SH-SY5Y (cell line): ENCODE measurements around the gene ZNF670.
A peak's percentile ranks its signal among the peaks of the same experiment; 100 is the strongest.

ENCODE experiments used
- GATA2 ChIP-seq: IDR thresholded peaks from 2 replicates; pipeline ENCODE4 v1.6.1; 2011; ENCODE audit warnings: mild to moderate bottlenecking, low read depth, low read length
- GATA3 ChIP-seq: IDR thresholded peaks from 2 replicates; pipeline ENCODE4 v1.6.1; 2011; ENCODE audit warnings: low read depth, mild to moderate bottlenecking, low read length, moderate library complexity

The ZNF670 gene

DNA sequence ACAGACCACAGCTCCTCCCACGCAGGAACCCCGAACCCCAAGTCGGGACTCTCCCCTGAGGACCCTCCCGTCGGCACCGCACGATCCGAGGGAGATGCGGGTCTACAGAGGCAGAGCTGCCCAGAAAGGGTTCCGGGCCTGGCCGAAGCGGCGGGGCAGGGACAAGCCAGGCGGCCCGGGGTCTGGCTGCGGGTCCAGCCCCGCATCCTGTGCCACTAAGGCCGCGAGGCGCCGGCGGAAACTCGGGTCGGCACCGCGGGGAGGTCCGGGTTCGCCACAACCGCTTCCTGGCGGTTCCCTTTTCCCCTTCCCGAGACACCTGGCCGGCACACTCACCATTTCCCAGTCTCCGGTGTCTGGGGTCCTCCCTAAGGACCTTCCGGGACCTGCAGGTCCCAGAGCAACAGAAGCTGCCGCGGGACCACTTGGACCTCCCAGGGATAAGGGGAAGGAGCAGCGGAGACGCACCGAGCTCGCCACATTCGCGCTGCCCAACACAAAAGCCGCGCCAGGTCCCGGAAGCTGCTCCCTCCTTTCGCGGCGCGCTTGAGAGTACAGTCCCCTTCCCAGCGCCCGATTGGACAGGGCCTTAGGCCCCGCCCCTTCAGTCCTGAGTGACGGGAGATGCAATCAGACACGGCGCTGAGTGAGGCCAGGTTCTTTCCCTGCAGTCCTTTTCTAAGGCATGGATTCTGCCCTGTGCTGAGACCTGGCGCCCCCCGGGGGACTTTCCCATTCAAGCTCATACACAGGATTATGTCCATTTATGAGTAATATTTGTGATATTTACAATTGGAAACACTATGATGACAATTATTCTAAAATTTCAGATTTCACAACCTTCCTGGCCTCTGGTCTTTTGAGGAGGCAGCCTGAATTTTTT, at the start of gene ZNF670:
Gene ZNF670 (minus strand): TSS at position 554 of the 883 bp plus-strand sequence. CDS start 215 bp downstream, at position 339.
- peak; percentile 96 for TF ChIP-seq GATA2
- TF ChIP-seq GATA3 = peak; percentile 66

DNA sequence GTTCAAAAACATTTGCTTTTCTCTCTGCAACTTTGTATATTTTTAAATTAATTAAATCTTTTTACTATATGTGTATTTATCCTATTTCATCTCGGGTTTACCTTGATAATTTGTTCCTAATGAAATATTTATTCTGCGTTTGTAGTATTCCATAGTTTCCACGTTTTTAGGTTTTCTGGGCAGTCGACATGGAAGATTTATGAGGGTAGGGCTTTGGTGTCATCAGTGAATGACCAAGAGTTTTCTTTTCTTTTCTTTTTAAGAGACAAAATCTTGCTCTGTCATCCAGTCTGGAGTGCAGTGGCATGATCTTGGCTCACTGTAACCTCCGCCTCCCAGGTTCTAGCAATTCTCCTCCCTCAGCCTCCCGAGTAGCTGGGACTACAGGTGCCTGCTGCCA, 42.8 kb upstream of the ZNF670 start:
- TF ChIP-seq GATA2 (no peak), GATA3 (no peak)

DNA sequence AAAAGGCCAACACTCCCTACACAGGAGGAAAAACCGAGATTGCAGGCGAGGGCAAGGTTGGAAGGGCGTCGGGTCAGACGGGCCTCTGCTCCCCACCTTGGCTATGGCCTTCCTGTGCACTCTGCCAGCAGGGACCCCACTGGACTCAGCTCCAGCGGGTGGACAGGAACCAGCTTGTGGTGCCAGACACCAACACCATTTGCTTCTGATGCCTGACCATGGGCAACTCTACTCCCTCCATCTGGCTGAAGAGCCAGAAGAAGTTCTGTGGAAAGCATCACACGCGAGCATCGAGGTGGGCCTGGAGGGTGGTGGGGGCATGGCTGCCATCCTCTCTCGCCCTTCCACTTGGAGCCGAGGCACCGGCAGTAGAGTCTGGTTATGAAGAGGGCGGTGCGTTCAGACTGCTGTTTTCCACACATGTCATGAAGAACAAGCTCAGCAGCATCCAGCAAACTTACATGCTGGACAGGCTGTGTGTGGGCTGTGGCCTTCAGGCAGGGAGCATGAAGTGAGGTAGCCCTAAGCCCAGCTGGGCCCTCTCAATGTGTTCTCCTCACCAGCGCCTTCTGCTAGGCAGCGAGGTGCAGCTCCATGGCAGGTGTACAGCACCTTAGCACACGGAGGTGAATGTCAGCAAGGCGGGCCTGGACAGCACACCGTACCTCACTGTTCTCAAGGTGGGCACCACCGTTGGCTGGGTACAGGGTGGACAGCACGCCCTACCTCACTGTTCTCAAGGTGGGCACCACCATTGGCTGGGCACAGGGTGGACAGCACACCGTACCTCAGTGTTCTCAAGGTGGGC, 41.2 kb upstream of the ZNF670 start:
- TF ChIP-seq GATA2 (no peak), GATA3 (no peak)

DNA sequence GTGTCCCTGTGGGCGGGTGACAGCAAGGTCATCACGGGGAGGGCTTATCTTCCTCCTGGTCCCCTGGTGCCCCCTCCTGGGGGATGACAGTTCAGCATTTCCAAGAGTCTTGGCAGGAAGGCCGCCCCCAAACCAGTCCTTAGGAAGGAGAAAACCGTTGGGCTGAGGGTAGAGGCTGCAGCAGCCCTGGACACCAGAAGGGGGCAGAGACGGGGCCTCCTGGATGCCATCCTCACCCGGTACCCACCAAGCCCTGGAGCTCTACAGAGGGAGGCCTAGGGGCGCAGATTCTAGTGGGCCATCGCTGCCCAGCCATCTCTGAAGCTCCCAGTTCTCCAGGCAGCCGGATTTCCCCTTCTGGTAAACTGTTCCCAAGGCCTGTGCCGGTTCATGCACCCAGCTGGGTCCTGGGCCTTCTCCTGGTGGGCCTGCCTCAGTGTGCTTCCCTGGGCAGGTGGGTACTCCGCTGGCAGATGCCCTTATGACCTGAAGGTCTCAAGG, 40.4 kb upstream of the ZNF670 start:
- no peak for TF ChIP-seq GATA3
- TF ChIP-seq GATA2 = no peak

DNA sequence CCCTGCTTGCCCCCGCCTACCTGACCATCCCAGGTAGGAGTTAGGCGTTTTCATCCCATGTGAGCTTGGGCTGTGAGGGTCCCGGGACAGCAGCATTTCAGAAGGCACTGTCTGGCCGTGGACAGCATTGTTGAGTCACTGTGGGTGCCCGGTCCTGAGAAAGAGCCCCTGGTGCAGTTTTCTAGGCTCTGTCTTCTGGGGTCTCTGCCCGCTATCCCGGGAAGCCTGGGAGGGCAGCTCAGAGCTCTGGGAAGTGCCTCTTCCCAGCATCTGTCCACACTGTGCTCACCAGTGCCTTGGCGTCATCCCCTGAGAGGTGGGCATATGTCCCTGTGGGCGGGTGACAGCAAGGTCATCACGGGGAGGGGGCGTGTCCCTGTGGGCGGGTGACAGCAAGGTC, 36.9 kb upstream of the ZNF670 start:
- no peak for TF ChIP-seq GATA3
- no peak for TF ChIP-seq GATA2

DNA sequence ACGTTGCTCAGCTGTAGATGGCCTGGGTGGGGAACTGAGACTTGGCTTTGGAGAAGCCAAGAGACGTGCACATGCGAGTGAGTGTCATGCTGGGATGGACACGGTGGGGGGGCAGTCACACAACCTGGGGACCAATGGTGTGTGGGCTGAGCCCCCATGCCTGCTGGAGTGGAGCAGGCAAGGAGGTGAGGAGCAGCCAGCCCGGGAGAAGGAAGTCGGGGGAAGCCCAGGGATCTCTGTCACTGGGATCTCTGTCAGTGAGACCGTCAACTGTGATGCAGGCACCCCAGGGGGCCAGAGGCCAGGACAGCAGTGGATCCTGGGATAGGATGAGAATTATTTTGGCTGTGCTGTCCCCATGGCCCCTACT, 36.5 kb upstream of the ZNF670 start:
- TF ChIP-seq GATA3 (no peak), GATA2 (no peak)

DNA sequence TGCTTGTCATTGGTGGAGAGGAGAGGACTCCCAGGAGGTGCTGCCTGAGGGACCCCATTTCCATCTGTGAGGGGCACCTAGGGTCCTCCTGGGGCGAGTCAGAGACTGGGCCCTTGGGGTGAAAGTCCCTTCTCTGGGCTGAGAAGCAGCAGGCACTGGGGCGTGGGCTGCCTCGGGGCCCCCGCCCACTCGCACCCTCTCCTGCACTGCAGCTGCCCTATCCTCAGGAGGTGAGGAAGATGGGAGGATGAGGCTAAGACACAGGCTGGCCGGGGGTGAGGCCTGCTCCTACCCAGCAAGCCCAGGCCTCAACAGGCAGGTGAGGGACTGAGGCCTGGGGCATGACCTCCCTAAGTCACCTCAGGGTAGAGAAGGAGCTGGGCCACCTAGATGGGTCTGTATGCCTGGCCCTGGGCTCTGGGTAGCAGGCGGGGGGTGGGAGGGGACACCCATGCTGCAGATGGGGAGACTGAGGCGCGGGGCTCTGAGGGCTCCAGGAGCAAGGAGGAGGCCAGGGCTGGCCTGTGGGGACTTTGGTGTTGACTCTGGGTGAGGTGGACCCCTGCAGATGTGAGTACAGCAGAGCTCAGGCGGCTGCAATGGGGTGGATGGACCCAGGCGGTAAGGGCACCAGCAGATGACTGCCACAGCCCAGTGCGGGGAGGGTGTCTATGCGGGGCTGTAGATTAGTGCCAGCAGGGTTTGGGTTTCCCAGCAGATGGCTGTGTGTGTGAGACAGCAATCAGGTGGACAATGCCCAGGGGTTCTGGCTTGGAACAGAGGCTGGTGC, 35.9 kb upstream of the ZNF670 start:
- TF ChIP-seq GATA2 = no peak
- TF ChIP-seq GATA3 = no peak

DNA sequence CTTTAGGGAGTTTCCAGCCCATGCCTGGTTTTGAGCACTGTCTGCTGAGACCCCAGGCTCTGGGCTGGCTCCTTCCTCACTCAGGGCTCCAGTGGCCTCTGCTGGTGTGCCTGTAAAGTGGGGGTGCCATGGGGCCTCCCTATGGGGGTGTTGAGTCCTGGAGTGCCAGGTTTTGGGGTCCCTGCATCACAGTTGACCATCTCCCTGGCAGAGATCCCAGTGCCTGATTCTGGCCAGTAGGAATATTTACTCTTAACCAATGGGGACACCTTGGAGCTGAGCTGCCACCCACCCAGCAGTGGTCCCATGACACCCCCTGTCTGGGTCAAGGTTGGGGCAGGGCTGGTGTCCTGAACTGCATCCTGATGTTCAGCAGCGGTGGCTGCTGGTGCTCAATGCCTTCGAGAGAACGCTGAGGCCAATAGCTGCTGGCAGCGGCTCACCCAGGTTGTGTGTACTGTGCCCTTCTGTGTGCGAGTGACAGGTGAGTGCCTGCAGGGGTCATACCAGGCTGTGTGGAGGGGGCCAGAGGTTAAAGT, 35.2 kb upstream of the ZNF670 start:
- TF ChIP-seq GATA2 = no peak
- TF ChIP-seq GATA3 = no peak

DNA sequence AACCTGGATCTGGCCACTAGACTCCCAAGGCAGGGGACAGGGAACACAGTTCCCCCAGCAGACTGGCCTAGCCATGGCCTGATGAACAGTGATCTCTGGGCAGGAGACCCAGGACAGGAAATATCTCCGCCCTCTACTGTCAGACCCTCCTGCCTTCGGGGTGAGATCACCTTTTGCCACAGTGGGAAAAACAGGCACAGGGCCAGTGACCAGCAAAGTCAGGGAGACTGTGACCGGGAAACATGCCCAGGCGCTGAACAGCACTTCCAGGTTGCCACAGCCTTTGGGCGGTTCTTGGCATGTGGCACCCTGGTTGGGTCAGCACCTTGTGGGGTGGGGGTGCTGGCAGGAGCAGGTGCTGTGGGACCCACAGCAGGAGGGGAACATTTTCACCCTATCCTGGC, 34.5 kb upstream of the ZNF670 start:
- TF ChIP-seq GATA2 (no peak), GATA3 (no peak)

DNA sequence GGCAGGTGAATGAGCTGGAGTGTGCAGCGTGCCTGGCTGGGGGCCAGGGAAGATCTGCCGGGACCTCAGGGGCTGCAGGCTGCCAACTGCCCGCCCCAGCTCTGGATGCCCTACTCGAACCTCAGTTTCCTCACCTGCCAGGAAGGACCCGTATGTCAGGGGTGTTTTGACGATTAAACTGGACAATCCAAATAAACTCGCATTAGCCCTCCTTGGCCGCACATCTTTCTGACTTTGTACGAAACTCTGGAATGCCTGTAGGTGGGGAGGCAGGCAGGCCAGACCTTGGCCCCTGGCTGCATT, 33.8 kb upstream of the ZNF670 start:
- TF ChIP-seq GATA3 (no peak), GATA2 (no peak)

DNA sequence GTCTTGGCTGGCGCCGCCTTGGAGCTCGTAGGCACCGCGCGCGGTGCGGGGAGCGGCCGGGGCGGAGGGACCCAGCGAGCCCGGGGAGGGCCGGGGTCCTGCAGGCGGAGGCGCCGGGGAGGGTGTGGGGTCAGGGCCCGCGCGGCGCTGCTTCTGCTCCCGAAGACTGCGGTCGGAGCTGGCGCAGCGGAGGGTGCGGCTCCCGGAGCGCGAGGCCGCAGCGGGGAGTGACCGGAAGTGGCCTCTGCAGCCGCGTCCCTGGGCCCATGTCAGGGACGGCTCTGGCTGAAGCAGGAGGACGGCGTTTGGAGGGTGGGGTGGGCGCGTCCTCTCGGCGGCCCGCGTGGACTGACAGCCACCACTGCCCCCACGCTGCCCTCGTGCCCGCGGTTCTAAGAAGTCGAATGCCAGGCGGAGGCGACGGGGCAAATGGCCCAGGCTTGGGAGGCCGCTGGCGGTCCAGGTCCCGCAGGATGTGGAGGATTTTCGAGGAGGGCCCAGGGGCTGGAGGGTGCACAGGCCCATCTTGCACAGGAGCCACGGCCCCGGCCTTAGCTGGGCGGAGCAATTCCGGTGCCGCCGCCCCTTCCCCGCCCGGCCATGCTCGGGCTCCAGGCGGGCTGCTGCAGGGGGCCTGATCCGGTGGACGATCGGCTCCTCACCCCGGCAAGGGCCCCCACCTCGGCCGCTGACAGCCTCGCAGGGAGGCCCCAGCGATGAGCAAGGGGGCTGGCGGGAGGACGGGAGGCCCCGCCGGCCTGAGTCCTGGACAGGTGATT, 33.3 kb upstream of the ZNF670 start:
- TF ChIP-seq GATA2 (no peak), GATA3 (no peak)

DNA sequence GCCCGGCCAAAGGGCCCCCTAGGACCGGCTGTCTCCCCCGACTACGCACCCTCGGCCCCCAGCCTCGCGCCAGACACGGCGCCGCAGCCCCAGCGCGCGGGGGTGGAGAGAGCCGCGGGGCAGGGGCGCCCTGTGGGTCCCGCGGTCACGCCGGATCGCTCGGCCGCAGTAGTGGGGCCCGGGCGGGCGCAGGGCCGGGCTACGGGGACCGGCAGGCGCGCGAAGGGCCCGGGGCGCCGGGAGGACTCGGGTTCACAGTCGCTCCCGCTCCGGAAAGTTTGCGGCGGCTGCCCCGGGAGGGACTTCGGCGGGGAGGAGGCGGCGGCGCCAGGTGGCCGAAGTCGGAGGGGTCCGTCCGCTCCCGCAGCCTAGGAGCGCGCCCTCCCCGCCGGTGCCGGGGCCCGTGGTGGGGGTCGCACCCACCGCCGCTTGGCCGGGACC, 32.7 kb upstream of the ZNF670 start:
- TF ChIP-seq GATA2 = no peak
- TF ChIP-seq GATA3 = no peak
